Subcutaneous abdominal adipose tissue (tissue), 5 donors: ENCODE measurements around the gene BAZ1A.

Source experiments
- H3K27ac ChIP-seq: one replicate; pipeline ENCODE4 v1.7.0; 2013; ENCODE audit warnings: low read depth, mild to moderate bottlenecking, inconsistent platforms, low read length, moderate library complexity
- H3K27me3 ChIP-seq, 5 donors: one replicate each; pipeline ENCODE4 v1.7.0; 2013; ENCODE audit warnings: low read length in 5 of 5, inconsistent platforms in 1 of 5; ENCODE audit not compliant: control insufficient read depth in 5 of 5, insufficient read depth in 4 of 5
- H3K36me3 ChIP-seq, 5 donors: one replicate each; pipeline ENCODE4 v1.7.0; 2013; ENCODE audit warnings: low read length in 5 of 5; ENCODE audit not compliant: control insufficient read depth in 5 of 5, insufficient read depth in 5 of 5
- H3K4me1 ChIP-seq, 5 donors: one replicate each; pipeline ENCODE4 v1.7.0; 2013; ENCODE audit warnings: low read length in 5 of 5, mild to moderate bottlenecking in 3 of 5, moderate library complexity in 1 of 5; ENCODE audit not compliant: control insufficient read depth in 5 of 5, insufficient read depth in 5 of 5
- H3K4me3 ChIP-seq, 5 donors: one replicate each; pipeline ENCODE4 v1.7.0; 2013; ENCODE audit warnings: low read length in 5 of 5, low read depth in 1 of 5
- H3K9ac ChIP-seq, 5 donors: one replicate each; pipeline ENCODE4 v1.7.0; 2013; ENCODE audit warnings: low read length in 5 of 5, mild to moderate bottlenecking in 4 of 5, moderate library complexity in 3 of 5
- H3K9me3 ChIP-seq, 5 donors: one replicate each; pipeline ENCODE4 v1.7.0; 2013; ENCODE audit warnings: low read length in 5 of 5; ENCODE audit not compliant: control insufficient read depth in 5 of 5
- donor health status: healthy.
- donor health status: healthy.
- donor health status: healthy.
- donor health status: healthy.
- donor health status: healthy.

The BAZ1A gene

GRCh38 chr14:34794941-34795340, 80.2 kb downstream of the BAZ1A start:
- no peaks in the 10 kb centered on the region for H3K9me3 ChIP-seq
- peaks cover 13 to 45% (median 30%) of the 10 kb centered on the region in 5 donors for H3K36me3 ChIP-seq
- no peak overlapping the region for H3K9ac ChIP-seq
- no peak overlapping the region for H3K27ac ChIP-seq
- no peaks in the 10 kb centered on the region for H3K27me3 ChIP-seq
- no peak overlapping the region for H3K4me3 ChIP-seq
- no peaks in the 10 kb centered on the region for H3K4me1 ChIP-seq

GRCh38 chr14:34794217-34794616, 80.9 kb downstream of the BAZ1A start:
- no peak overlapping the region for H3K27ac ChIP-seq
- peaks cover 10 to 38% (median 23%) of the 10 kb centered on the region in 5 donors for H3K36me3 ChIP-seq
- H3K4me1 ChIP-seq, result no peaks in the 10 kb centered on the region
- no peaks in the 10 kb centered on the region for H3K9me3 ChIP-seq
- H3K27me3 ChIP-seq, result no peaks in the 10 kb centered on the region
- no peak overlapping the region for H3K4me3 ChIP-seq
- H3K9ac ChIP-seq, result no peak overlapping the region

GRCh38 chr14:34792598-34792997, 82.6 kb downstream of the BAZ1A start:
- Histone ChIP-seq H3K9me3 (no peaks in the 10 kb centered on the region), H3K4me1 (no peaks in the 10 kb centered on the region), H3K4me3 (no peak overlapping the region), H3K27me3 (no peaks in the 10 kb centered on the region), H3K27ac (no peak overlapping the region), H3K36me3 (peaks cover 10 to 34% (median 17%) of the 10 kb centered on the region in 5 donors), H3K9ac (no peak overlapping the region)

GRCh38 chr14:34785223-34786006, 89.7 kb downstream of the BAZ1A start:
- peaks cover 11 to 42% (median 21%) of the 10 kb centered on the region in 5 donors for H3K36me3 ChIP-seq

GRCh38 chr14:34782031-34782430, 93.1 kb downstream of the BAZ1A start:
- H3K4me1 ChIP-seq, result no peaks in the 10 kb centered on the region
- H3K27ac ChIP-seq, result no peak overlapping the region
- H3K9me3 ChIP-seq, result no peaks in the 10 kb centered on the region
- H3K36me3 ChIP-seq, result peaks cover 11 to 54% (median 26%) of the 10 kb centered on the region in 5 donors
- no peak overlapping the region for H3K4me3 ChIP-seq
- no peak overlapping the region for H3K9ac ChIP-seq
- H3K27me3 ChIP-seq, result no peaks in the 10 kb centered on the region

More at GRCh38 chr14:34785223-34786006, 89.7 kb downstream of the BAZ1A start:
- H3K4me1 ChIP-seq, result no peaks in the 10 kb centered on the region
- no peak overlapping the region for H3K4me3 ChIP-seq
- H3K27me3 ChIP-seq, result no peaks in the 10 kb centered on the region
- no peaks in the 10 kb centered on the region for H3K9me3 ChIP-seq
- no peak overlapping the region for H3K27ac ChIP-seq
- no peak overlapping the region for H3K9ac ChIP-seq

GRCh38 chr14:34781242-34781641, 93.9 kb downstream of the BAZ1A start:
- Histone ChIP-seq H3K36me3 (peaks cover 15 to 55% (median 30%) of the 10 kb centered on the region in 5 donors), H3K9ac (no peak overlapping the region)

GRCh38 chr14:34780646-34781045, 94.5 kb downstream of the BAZ1A start:
- Histone ChIP-seq H3K4me3 (no peak overlapping the region), H3K27ac (no peak overlapping the region), H3K9me3 (no peaks in the 10 kb centered on the region), H3K4me1 (no peaks in the 10 kb centered on the region), H3K36me3 (peaks cover 20 to 55% (median 32%) of the 10 kb centered on the region in 5 donors), H3K9ac (no peak overlapping the region), H3K27me3 (no peaks in the 10 kb centered on the region)

More at GRCh38 chr14:34781242-34781641, 93.9 kb downstream of the BAZ1A start:
- H3K27me3 ChIP-seq, result no peaks in the 10 kb centered on the region
- H3K4me1 ChIP-seq, result no peaks in the 10 kb centered on the region
- H3K27ac ChIP-seq, result no peak overlapping the region
- H3K9me3 ChIP-seq, result no peaks in the 10 kb centered on the region
- no peak overlapping the region for H3K4me3 ChIP-seq

GRCh38 chr14:34778744-34779143, 96.4 kb downstream of the BAZ1A start:
- Histone ChIP-seq H3K4me1 (no peaks in the 10 kb centered on the region), H3K27me3 (no peaks in the 10 kb centered on the region), H3K4me3 (no peak overlapping the region), H3K36me3 (peaks cover 26 to 70% (median 41%) of the 10 kb centered on the region in 5 donors), H3K27ac (no peak overlapping the region), H3K9ac (no peak overlapping the region), H3K9me3 (no peaks in the 10 kb centered on the region)

- Histone ChIP-seq H3K9me3 (no peaks in the 10 kb centered on the region), H3K27ac (no peak overlapping the region), H3K4me1 (no peaks in the 10 kb centered on the region), H3K4me3 (no peak overlapping the region), H3K9ac (no peak overlapping the region), H3K36me3 (peaks cover 16 to 63% (median 34%) of the 10 kb centered on the region in 5 donors), H3K27me3 (no peaks in the 10 kb centered on the region)
These were observed 98.5 kb downstream of the BAZ1A start for GRCh38 chr14:34776611-34777010.

- Histone ChIP-seq H3K27ac (no peak overlapping the region), H3K4me3 (no peak overlapping the region), H3K9me3 (no peaks in the 10 kb centered on the region), H3K36me3 (peaks cover 15 to 61% (median 34%) of the 10 kb centered on the region in 5 donors), H3K4me1 (no peaks in the 10 kb centered on the region), H3K9ac (no peak overlapping the region), H3K27me3 (no peaks in the 10 kb centered on the region)
These were observed 99.2 kb downstream of the BAZ1A start for GRCh38 chr14:34775922-34776321.
